HepG2 (cell line): ENCODE measurements around the gene XPO5. TPM values are rescaled to one million over a fixed set of nuclear protein-coding genes. Genes with fewer than 3 reads are reported as not detected.

Experiments used
- ATF7 ChIP-seq, 2 experiments: fragments of 450-650 bp in 1 of 2; sonication (generic) in 1 of 2; formaldehyde crosslinking in 1 of 2; IDR thresholded peaks; 2 replicates each; pipeline versions ENCODE4 v1.4.0 to v1.6.1; 2016 to 2020; ENCODE audit warnings: antibody characterized with exemption in 1 of 2, mild to moderate bottlenecking in 1 of 2, missing genetic modification reagents in 1 of 2
- BRD4 ChIP-seq: sonication (generic); formaldehyde crosslinking; IDR thresholded peaks from 2 replicates; pipeline ENCODE4 v1.4.0; 2020; ENCODE audit warnings: missing genetic modification reagents
- CBFB ChIP-seq: sonication (generic); formaldehyde crosslinking; IDR thresholded peaks from 2 replicates; pipeline ENCODE4 v1.4.0; 2020; ENCODE audit warnings: missing genetic modification reagents
- CENPBD1 ChIP-seq: sonication (generic); formaldehyde crosslinking; IDR thresholded peaks from 2 replicates; pipeline ENCODE4 v1.8.0; 2022; ENCODE audit warnings: missing genetic modification reagents, low read depth, mild to moderate bottlenecking, borderline replicate concordance
- CENPT ChIP-seq: sonication (generic); formaldehyde crosslinking; IDR thresholded peaks from 2 replicates; pipeline ENCODE4 v1.8.0; 2022; ENCODE audit warnings: low read depth, mild to moderate bottlenecking, moderate library complexity, missing genetic modification reagents
- ETV6 ChIP-seq: sonication (generic); formaldehyde crosslinking; conservative IDR thresholded peaks from 2 replicates; pipeline ENCODE4 v1.4.0; 2020; ENCODE audit warnings: missing genetic modification reagents
- GMEB1 ChIP-seq: sonication (generic); formaldehyde crosslinking; IDR thresholded peaks from 2 replicates; pipeline ENCODE4 v1.5.1; 2020; ENCODE audit warnings: missing genetic modification reagents, mild to moderate bottlenecking, borderline replicate concordance
- ISL2 ChIP-seq: sonication (generic); formaldehyde crosslinking; IDR thresholded peaks from 2 replicates; pipeline ENCODE4 v1.5.0; 2020; ENCODE audit warnings: missing genetic modification reagents
- JARID2 ChIP-seq: sonication (generic); formaldehyde crosslinking; IDR thresholded peaks from 2 replicates; pipeline ENCODE4 v1.8.1; 2023; ENCODE audit warnings: missing genetic modification reagents, inconsistent platforms; ENCODE audit not compliant: insufficient replicate concordance
- MED13 ChIP-seq: sonication (generic); formaldehyde crosslinking; IDR thresholded peaks from 2 replicates; pipeline ENCODE4 v1.5.0; 2020; ENCODE audit warnings: missing genetic modification reagents
- MEF2D ChIP-seq: sonication (generic); formaldehyde crosslinking; IDR thresholded peaks from 2 replicates; pipeline ENCODE4 v1.5.1; 2020; ENCODE audit warnings: mild to moderate bottlenecking, missing genetic modification reagents
- MXD1 ChIP-seq: sonication (generic); formaldehyde crosslinking; IDR thresholded peaks from 2 replicates; pipeline ENCODE4 v1.4.0; 2020; ENCODE audit warnings: mild to moderate bottlenecking, missing genetic modification reagents
- NFATC3 ChIP-seq: sonication (generic); formaldehyde crosslinking; IDR thresholded peaks from 2 replicates; pipeline ENCODE4 v1.5.1; 2020; ENCODE audit warnings: mild to moderate bottlenecking, missing genetic modification reagents
- PHF5A ChIP-seq: IDR thresholded peaks from one replicate; pipeline ENCODE4 v1.6.1; 2018; ENCODE audit warnings: low read depth, missing genetic modification reagents; ENCODE audit not compliant: unreplicated experiment
- PTBP1 ChIP-seq: fragments of 200-400 bp; formaldehyde crosslinking; IDR thresholded peaks from 2 replicates; pipeline ENCODE4 v1.6.1; 2018; ENCODE audit warnings: low read length, low read depth; ENCODE audit not compliant: poor library complexity, severe bottlenecking
- RXRA ChIP-seq: sonication (generic); formaldehyde crosslinking; IDR thresholded peaks from 2 replicates; pipeline ENCODE4 v1.5.1; 2020; ENCODE audit warnings: missing genetic modification reagents
- SALL1 ChIP-seq: sonication (generic); formaldehyde crosslinking; IDR thresholded peaks from 2 replicates; pipeline ENCODE4 v1.8.0; 2022; ENCODE audit warnings: mild to moderate bottlenecking, missing genetic modification reagents
- SAP130 ChIP-seq: IDR thresholded peaks from 2 replicates; pipeline ENCODE4 v1.6.1; 2016; ENCODE audit warnings: low read depth
- YEATS4 ChIP-seq: sonication (generic); formaldehyde crosslinking; IDR thresholded peaks from 2 replicates; pipeline ENCODE4 v1.4.0; 2020; ENCODE audit warnings: missing genetic modification reagents, borderline replicate concordance
- ZC3H4 ChIP-seq: sonication (generic); formaldehyde crosslinking; IDR thresholded peaks from 2 replicates; pipeline ENCODE4 v1.4.0; 2020; ENCODE audit warnings: missing genetic modification reagents, borderline replicate concordance
- ZFP90 ChIP-seq: sonication (generic); formaldehyde crosslinking; IDR thresholded peaks from 2 replicates; pipeline ENCODE4 v1.8.0; 2022; ENCODE audit warnings: missing genetic modification reagents, mild to moderate bottlenecking, inconsistent platforms, borderline replicate concordance
- ZNF335 ChIP-seq: sonication (generic); formaldehyde crosslinking; IDR thresholded peaks from 2 replicates; pipeline ENCODE4 v1.4.0; 2020; ENCODE audit warnings: missing genetic modification reagents
- ZNF704 ChIP-seq: sonication (generic); formaldehyde crosslinking; IDR thresholded peaks from 2 replicates; pipeline ENCODE4 v1.8.1; 2023; ENCODE audit warnings: mild to moderate bottlenecking, inconsistent platforms, moderate library complexity, missing genetic modification reagents, borderline replicate concordance
- ZNF75D ChIP-seq: sonication (generic); formaldehyde crosslinking; IDR thresholded peaks from 2 replicates; pipeline ENCODE4 v1.8.1; 2023; ENCODE audit warnings: missing genetic modification reagents, mild to moderate bottlenecking, borderline replicate concordance
- ZNF800 ChIP-seq: sonication (generic); formaldehyde crosslinking; IDR thresholded peaks from 2 replicates; pipeline ENCODE4 v1.4.0; 2020; ENCODE audit warnings: missing genetic modification reagents
- ZSCAN25 ChIP-seq: sonication (generic); formaldehyde crosslinking; IDR thresholded peaks from 2 replicates; pipeline ENCODE4 v1.8.0; 2022; ENCODE audit warnings: mild to moderate bottlenecking, missing genetic modification reagents
- polyA plus RNA-seq, 8 experiments: library from polyadenylated mRNA; depleted of rRNA in 3 of 8; stranded (reverse) in 7 of 8; unstranded in 1 of 8; fragments of >200 nt; fragmentation: Illumina TruSeq in 4 of 8; extraction: Trizol in 4 of 8; gene quantifications; 2 replicates each; pipeline versions ENCODE4 v1.2.1 to v1.2.3, GENCODE V29; 2011 to 2016; ENCODE audit warnings: low read depth in 4 of 8, missing spikeins in 1 of 8, mixed read lengths in 1 of 8; ENCODE audit not compliant: insufficient read depth in 1 of 8
- total RNA-seq, 5 experiments: library from RNA; depleted of rRNA; stranded (reverse); fragments of >200 nt; fragmentation: Illumina TruSeq; extraction: Trizol; gene quantifications; 2 replicates each; pipeline ENCODE4 v1.2.3, GENCODE V29; 2016; ENCODE audit warnings: low read depth in 1 of 5

Gene XPO5
- total and polyA plus RNA-seq, 2 of the 13 experiments (the other 11 are each of a cell fraction or from before 2014, with no cell fraction given), result 52.2 to 68.0 TPM

- no peak for TF ChIP-seq ZFP90 (CRISPR knock-in tag)
- 0 out of 2 replicates have a peak, but pooled peaks have one; percentile 36 for TF ChIP-seq SAP130 (CRISPR knock-in tag)
- TF ChIP-seq ISL2, result no peak
- TF ChIP-seq CENPT (CRISPR knock-in tag), result no peak
- no peak for TF ChIP-seq ZC3H4 (CRISPR knock-in tag)
- no peak for TF ChIP-seq ZNF335 (CRISPR knock-in tag)
- 0 out of 2 replicates have a peak, but pooled peaks have one; percentile 20 for TF ChIP-seq MEF2D (CRISPR knock-in tag)
- no peak for TF ChIP-seq ATF7 (IDR thresholded peaks at IDR 0.05)
- no peak for TF ChIP-seq ATF7 (CRISPR knock-in tag; IDR thresholded peaks at IDR 0.05)
- TF ChIP-seq ETV6 (CRISPR knock-in tag), result no peak
- TF ChIP-seq CBFB (CRISPR knock-in tag), result no peak
- no peak for TF ChIP-seq RXRA (CRISPR knock-in tag)
- no peak for TF ChIP-seq JARID2
- TF ChIP-seq BRD4 (CRISPR knock-in tag), result no peak
- TF ChIP-seq NFATC3 (CRISPR knock-in tag), result no peak
- no peak for TF ChIP-seq PHF5A (CRISPR knock-in tag)
- no peak for TF ChIP-seq ZNF75D (CRISPR knock-in tag)
- no peak for TF ChIP-seq ZNF704 (CRISPR knock-in tag)
- TF ChIP-seq SALL1, result no peak
- no peak for TF ChIP-seq YEATS4
- TF ChIP-seq GMEB1, result no peak
- no peak for TF ChIP-seq MED13
- no peak for TF ChIP-seq ZSCAN25 (CRISPR knock-in tag)
- TF ChIP-seq ZNF800 (CRISPR knock-in tag), result no peak
- TF ChIP-seq MXD1 (CRISPR knock-in tag), result no peak
- TF ChIP-seq PTBP1, result no peak
- no peak for TF ChIP-seq CENPBD1 (CRISPR knock-in tag)
Observed at GRCh38 chr6:43505718-43506117, 70.1 kb downstream of the XPO5 start (continued).
